GM12865 (cell line): ENCODE measurements around the gene NR1I2.
A peak's percentile ranks its signal among the peaks of the same experiment; 100 is the strongest.

Experiments used
- DNase-seq: peaks from one replicate; pipeline ENCODE4 v3.0.0; 2010; ENCODE audit warnings: low read depth
- H3K4me3 ChIP-seq: 2 replicates; pipeline ENCODE4 v1.5.1; 2011; ENCODE audit warnings: mild to moderate bottlenecking, low read depth, low read length, control low read depth
- TF ChIP-seq, protein P1 (sequence below): IDR thresholded peaks from 2 replicates; pipeline ENCODE4 v1.5.1; 2011; ENCODE audit warnings: low read length, control low read depth, low read depth, inconsistent platforms; ENCODE audit not compliant: insufficient read depth; ENCODE audit errors: missing control alignments

NR1I2 gene

DNA sequence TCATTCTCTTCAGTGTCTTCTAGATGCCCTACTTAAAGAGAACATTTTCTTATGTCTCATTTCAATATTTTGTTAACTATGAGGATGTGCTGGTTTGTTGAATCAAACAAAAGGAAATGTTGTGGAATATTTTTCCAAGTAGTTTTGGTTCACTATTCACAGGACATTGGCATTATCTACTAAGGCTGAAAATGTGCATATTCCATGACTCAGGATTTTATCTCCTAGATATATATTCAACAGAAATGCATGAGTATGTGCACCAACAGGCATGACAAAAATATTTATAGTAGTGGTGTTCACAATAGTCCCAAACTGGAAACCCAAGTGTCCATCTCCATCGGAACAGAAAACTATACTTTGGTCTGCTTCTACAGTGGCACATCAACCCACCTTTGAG lies 16.7 kb upstream of the NR1I2 start:
- DNase-seq, result no peak
- TF ChIP-seq, protein P1, sequence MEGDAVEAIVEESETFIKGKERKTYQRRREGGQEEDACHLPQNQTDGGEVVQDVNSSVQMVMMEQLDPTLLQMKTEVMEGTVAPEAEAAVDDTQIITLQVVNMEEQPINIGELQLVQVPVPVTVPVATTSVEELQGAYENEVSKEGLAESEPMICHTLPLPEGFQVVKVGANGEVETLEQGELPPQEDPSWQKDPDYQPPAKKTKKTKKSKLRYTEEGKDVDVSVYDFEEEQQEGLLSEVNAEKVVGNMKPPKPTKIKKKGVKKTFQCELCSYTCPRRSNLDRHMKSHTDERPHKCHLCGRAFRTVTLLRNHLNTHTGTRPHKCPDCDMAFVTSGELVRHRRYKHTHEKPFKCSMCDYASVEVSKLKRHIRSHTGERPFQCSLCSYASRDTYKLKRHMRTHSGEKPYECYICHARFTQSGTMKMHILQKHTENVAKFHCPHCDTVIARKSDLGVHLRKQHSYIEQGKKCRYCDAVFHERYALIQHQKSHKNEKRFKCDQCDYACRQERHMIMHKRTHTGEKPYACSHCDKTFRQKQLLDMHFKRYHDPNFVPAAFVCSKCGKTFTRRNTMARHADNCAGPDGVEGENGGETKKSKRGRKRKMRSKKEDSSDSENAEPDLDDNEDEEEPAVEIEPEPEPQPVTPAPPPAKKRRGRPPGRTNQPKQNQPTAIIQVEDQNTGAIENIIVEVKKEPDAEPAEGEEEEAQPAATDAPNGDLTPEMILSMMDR, result no peak
- H3K4me3 ChIP-seq, result no peak overlapping the region

DNA sequence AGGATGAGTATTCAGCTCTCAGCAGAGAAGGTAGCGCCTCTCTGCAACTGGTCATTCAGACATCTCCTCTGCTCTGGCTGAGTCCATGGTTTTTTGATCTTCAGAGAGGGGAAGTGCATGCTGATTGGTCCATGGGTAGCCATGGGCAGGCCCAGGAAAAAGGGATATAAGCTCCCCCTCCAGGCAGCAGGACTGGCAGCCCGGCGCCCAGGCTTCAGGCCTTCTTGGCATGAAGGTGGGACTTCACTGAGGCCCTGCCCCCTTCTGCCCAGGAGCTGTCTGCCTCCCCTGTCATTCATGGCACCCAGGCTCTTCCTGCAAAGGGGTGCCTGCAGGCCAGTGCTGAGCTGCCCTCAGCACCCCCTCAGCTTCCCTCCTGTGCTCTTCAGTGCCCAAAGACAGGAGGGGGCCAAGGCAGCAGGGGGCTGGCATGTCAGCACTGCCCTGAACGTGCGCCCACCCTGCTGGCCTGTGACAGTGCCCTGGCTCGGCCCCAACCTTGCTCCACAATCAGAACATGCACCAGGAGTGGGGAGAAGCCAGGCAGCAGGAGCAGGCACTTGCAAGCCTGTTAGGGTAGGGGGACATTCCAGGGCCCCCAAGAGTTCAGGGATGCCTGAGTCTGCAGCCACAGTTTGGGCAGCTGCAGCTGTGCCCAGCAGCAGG lies 13.8 kb upstream of the NR1I2 start:
- TF ChIP-seq, protein P1, result no peak

DNA sequence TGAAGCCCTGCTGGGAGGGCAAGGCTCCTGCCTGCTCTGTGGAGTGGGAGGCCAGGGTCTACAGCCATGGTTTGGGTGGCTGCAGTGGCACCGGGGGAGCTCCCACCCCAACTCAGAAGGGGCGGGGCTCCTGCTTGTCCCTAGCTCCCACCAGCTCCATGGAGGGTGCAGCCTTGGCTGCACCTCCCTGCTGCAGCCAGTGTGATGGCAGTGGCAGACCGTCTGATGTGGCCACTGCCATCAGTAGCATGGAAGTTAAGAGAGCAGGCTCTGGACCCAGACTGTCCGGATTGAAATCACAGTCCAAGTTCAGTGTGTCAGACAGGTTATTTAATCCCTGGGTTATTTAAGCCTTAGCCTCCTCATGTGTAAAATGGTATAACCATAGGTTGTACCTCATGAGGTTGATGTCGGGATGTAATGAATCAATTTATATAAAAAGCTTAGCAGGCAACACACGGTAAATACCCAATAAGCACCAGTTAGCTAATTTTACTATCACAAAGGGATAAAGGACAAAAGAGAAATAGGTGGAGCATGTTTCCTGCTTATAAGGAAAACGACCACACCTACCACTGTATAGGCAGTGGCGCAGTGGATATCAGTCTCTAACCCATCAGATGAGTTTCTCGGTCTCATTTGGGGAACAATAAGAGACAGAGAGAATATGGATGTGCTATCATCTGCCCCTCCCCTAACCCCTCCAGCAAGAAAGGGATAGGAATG lies 13.1 kb upstream of the NR1I2 start:
- TF ChIP-seq, protein P1, result no peak
- DNase-seq, result no peak
- H3K4me3 ChIP-seq, result no peak overlapping the region

More for the DNA sequence above, 13.8 kb upstream of the NR1I2 start:
- no peak overlapping the region for H3K4me3 ChIP-seq
- no peak for DNase-seq

DNA sequence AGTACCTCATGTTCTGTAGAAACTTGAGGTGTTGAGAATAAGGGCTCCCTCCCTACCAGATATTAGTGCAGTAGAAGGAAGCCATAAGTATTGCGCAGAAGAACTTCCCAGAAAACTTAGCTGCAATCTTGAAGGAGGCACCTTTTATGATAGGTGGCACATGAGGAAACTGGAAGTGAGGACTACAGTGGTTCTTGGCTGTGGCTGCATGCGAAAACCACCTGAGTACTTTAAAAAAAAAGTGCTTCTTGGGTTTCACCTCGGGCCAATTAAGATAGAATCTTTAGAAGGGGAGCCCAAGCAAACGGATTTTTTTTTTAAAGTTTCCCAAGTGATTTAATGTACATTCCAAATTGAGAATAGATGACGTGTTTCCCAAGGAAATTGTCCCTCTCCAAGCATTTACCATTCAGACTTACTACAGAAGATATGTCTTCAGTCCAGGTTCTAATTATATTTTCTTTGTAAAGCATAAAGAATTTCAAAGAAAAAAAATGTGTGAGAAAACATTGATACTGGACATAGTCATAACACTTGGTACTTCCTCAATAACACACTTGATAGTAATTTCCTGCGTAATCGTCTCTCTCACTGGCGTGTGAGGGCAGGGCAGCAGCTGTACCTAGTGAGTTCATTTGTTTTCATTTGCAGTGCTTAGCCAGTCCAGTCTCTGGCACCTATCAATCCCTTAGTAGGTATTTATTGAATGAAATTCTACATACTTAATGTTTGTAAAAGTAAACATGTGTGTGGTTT lies 12.3 kb upstream of the NR1I2 start:
- DNase-seq, result no peak
- no peak overlapping the region for H3K4me3 ChIP-seq
- TF ChIP-seq, protein P1, result no peak

DNA sequence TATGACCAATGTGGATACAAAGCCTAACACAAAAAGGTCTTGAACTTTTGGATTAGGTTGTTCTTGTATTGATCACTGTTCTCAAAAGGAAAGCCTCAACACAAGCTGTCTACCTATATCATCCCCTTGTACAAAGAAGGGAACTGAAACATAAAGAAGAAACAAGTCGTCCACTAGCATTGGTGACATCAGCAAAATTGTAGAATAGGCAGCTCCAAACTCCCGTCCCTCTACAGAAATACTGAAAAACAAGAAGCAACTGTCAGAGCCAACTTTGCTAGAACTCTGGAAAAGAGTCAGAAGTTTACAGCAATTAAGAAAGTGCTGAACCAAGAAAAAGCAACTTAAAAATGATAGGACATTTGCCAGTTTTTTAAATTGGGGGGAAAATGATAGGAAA lies 7.5 kb upstream of the NR1I2 start:
- no peak overlapping the region for H3K4me3 ChIP-seq
- TF ChIP-seq, protein P1, result no peak
- peak; percentile 13 for DNase-seq

DNA sequence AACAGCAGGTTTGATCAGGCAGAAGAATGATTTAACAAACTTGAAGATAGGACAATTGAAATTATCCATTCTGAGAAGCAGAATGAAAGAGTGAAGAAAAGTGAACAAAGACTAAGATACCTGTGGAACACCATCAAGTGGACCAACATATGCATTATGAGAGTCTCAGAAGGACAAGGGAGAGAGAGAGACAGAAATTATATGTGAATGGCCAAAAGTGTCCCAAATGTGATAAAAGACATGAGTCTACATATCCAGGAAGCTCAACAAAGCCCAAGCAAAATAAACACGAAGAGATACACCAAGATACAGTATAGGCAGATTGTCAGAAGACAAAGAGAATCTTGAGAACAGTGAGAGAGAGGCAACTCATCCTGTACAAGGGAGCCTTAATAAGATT lies 5.6 kb upstream of the NR1I2 start:
- no peak overlapping the region for H3K4me3 ChIP-seq
- no peak for DNase-seq
- TF ChIP-seq, protein P1, result no peak
